RWPE2 (cell line): ENCODE data around the gene FUT3.

Experiments used
- ATAC-seq: fragments of 200-7000 bp; cut with Tn5 transposase; 3 replicates; pipeline ENCODE4 v1.9.1; 2021; ENCODE audit warnings: low read depth
- DNase-seq: peaks from one replicate; pipeline ENCODE4 v3.0.0-alpha.2; 2020; ENCODE audit warnings: low spot score
- H3K27ac ChIP-seq: fragments of 450-650 bp; 2 replicates; pipeline ENCODE4 v1.5.1; 2017; ENCODE audit warnings: mild to moderate bottlenecking; ENCODE audit not compliant: poor library complexity, severe bottlenecking
- H3K27me3 ChIP-seq: fragments of 250-450 bp; sonication (Bioruptor Pico); 2 replicates; pipeline ENCODE4 v1.5.1; 2021; ENCODE audit warnings: mild to moderate bottlenecking, moderate library complexity; ENCODE audit not compliant: insufficient read depth, poor library complexity, severe bottlenecking
- H3K36me3 ChIP-seq: fragments of 250-450 bp; sonication (Bioruptor Pico); 2 replicates; pipeline ENCODE4 v1.5.1; 2020; ENCODE audit warnings: low read depth, mild to moderate bottlenecking, moderate library complexity
- H3K4me1 ChIP-seq: fragments of 250-450 bp; sonication (Bioruptor Pico); 2 replicates; pipeline ENCODE4 v1.5.1; 2021; ENCODE audit warnings: mild to moderate bottlenecking, moderate library complexity; ENCODE audit not compliant: insufficient read depth, poor library complexity, severe bottlenecking
- H3K4me3 ChIP-seq: fragments of 250-450 bp; sonication (Bioruptor Pico); 2 replicates; pipeline ENCODE4 v1.5.1; 2021; ENCODE audit warnings: mild to moderate bottlenecking, moderate library complexity; ENCODE audit not compliant: severe bottlenecking
- H3K9me3 ChIP-seq: fragments of 250-450 bp; sonication (Bioruptor Pico); 2 replicates; pipeline ENCODE4 v1.5.1; 2021; ENCODE audit warnings: mild to moderate bottlenecking, moderate library complexity; ENCODE audit not compliant: severe bottlenecking
- CTCF ChIP-seq: fragments of 450-650 bp; IDR thresholded peaks from one replicate; pipeline ENCODE4 v1.5.1; 2017; ENCODE audit warnings: mild to moderate bottlenecking, moderate library complexity; ENCODE audit not compliant: poor library complexity, severe bottlenecking

Gene FUT3

DNA sequence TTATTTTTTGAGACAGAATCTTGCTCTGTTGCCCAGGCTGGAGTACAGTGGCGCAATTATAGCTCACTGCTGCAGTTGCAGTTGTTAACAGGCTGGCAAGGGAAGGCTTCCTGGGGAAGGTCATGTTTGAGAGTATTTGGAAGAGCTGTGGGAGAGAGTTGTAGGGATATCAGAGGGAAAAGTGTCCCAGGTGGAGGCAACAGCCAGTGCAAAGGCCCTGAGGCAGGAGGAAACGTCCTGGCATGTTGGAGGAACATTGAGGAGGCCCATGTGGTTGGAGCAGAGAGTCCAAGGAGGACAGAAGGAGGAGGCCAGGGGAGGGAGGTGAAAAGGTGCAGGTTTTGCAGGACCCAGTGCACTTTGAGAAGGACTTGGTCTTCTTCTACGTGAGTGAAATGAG, 58.1 kb downstream of the FUT3 start:
- no peak for TF ChIP-seq CTCF
- Histone ChIP-seq H3K27ac (no peak overlapping the region), H3K36me3 (peaks cover 18% of the 10 kb centered on the region), H3K27me3 (no peaks in the 10 kb centered on the region), H3K9me3 (no peaks in the 10 kb centered on the region), H3K4me1 (peaks cover 3% of the 10 kb centered on the region), H3K4me3 (no peak overlapping the region)
- ATAC-seq (no peak), DNase-seq (no peak)
